ENCODE data around the gene SYCE1. TPM values are rescaled to one million over a fixed set of nuclear protein-coding genes. Genes with fewer than 3 reads are reported as not detected.

The SYCE1 gene
- total RNA-seq, 1 donor from 2014 or later = 0.41 TPM

DNA sequence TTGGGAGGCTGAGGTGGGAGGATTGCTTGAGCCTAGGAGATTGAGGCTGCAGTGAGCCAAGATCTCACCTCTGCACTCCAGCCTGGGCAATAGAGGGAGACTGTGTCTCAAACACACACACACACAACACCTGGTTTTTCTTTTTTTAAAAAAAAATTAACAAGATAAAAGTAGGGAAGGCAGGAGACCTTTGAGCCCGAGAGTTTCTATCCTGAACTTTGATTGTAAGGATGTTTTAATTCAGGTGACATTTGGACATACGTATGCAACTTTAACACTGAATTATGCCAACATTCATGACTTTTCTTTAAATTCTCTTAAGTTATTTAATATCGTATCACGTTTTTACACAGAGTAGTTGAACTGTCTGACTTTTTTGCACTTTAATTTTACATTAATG, 49.9 kb downstream of the SYCE1 start:
- intact Hi-C loops (cut with micrococcal nuclease) = no loop called here

DNA sequence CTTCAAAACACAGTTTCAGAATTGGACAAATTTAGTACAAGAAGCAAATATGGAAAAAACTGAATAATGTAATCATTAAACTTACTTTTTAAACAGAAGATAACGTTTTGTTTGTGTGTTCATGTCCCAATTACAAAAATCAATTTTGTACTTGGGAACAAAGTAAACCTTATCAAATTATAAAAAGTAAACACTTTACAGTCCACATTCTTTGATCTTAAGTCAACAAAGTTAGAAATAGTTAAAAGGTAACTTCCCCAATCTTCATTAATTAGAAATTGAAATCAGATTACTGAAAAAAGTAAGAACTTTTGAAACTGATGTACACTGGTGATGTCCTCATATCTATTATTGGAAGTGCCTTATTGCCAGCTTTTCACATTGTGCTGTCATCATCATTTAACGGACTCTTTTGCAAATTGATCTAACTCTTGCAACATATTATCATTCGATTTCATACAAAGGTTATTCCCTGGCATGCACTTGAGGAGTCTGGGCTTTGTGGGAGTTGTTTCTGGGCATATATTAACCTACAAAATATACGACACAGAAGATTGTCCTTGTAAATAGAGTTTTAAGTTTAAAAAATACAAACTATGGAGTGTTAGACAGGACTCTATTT, 53.4 kb downstream of the SYCE1 start:
- intact Hi-C loops (cut with micrococcal nuclease) = no loop called here

DNA sequence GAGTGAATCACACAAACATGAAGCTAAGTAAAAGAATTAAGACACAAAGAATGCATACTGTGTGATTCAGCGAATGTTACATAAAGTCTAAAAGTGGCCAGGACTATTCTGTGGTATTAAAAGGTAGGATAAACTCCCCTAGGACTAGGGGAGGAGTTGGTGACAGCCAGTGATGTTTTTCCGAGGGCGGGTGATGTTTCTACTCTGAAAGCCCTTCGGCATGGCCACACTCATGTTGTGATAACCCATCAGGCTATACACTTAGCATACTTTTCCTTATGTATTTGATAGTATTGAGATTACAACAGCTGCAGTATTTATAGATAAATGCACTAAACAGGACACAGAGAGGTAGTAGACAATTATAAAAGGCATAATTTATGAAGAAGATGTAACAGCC, 54.0 kb downstream of the SYCE1 start:
- intact Hi-C loops (cut with micrococcal nuclease) = no loop called here

DNA sequence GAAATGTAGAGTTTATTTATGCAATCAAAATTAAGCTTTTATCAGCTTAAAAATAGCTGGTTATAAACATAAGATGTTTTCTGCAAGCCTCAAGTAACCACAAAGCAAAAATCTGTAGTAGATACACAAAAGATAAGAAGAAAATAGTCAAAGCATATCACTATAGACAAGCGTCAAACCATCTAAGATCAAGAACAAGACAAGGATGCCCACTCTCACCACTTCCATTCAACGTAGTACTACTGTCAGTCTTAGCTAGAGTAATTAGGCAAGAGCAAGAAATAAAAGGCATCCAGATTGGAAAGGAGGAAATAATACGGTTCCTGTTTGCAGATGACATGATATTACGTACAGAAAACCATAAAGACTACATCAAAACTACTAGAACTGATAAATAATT, 55.7 kb downstream of the SYCE1 start:
- intact Hi-C loops (cut with micrococcal nuclease) = no loop called here

Other genes with a start within 250 kb of the SYCE1 start
- not detected in 2 replicates for gene CALY, start 228.7 kb downstream of the SYCE1 start, total RNA-seq
- gene PRAP1, start 218.2 kb downstream of the SYCE1 start, total RNA-seq = not detected in 2 replicates
- 14.0 and 16.7 TPM in 2 replicates for gene FUOM, start 207.6 kb downstream of the SYCE1 start, total RNA-seq
- 40.8 and 41.2 TPM in 2 replicates for gene ECHS1, start 192.2 kb downstream of the SYCE1 start, total RNA-seq
- gene PAOX, start 186.3 kb downstream of the SYCE1 start, total RNA-seq = 3.4 and 4.3 TPM in 2 replicates
- gene MTG1, start 171.4 kb downstream of the SYCE1 start, total RNA-seq = 56.9 and 61.2 TPM in 2 replicates
- not detected in 2 replicates for gene SPRN, start 141.0 kb downstream of the SYCE1 start, total RNA-seq
- gene SCART1, start 111.6 kb downstream of the SYCE1 start, total RNA-seq = 1.8 and 2.2 TPM in 2 replicates
- gene CYP2E1, start 38.2 kb downstream of the SYCE1 start, total RNA-seq = 0.39 TPM in 2 replicates
- 0.20 TPM in 1 of 2 replicates, not detected in the other for gene FRG2B, start 61.2 kb upstream of the SYCE1 start, total RNA-seq

All from T-helper 2 cell treated with Interferon-gamma antibody and Interleukin-4, amounts not matched to agents 100 ng/mL and 5 ng/mL, for 36 hours (primary cell).